Liver (tissue), 9 donors: ENCODE data around the gene TFDP1. TPM values are rescaled to one million over a fixed set of nuclear protein-coding genes. Genes with fewer than 3 reads are reported as not detected.

Source experiments
- DNase-seq: peaks from one replicate; pipeline ENCODE4 v3.0.0-alpha.2; 2017; ENCODE audit warnings: low spot score
- H3K27ac ChIP-seq, 2 donors: one replicate each; pipeline ENCODE4 v1.7.0; 2013; ENCODE audit warnings: inconsistent platforms in 2 of 2, low read length in 2 of 2, control low read depth in 1 of 2, low read depth in 1 of 2, mild to moderate bottlenecking in 1 of 2
- H3K27me3 ChIP-seq, 4 donors: one replicate each; pipeline versions ENCODE4 v1.6.1 to v1.7.0; 2013; ENCODE audit warnings: low read length in 3 of 4, inconsistent platforms in 1 of 4, mild to moderate bottlenecking in 1 of 4, moderate library complexity in 1 of 4; ENCODE audit not compliant: control insufficient read depth in 4 of 4, insufficient read depth in 4 of 4
- H3K36me3 ChIP-seq, 4 donors: one replicate each; pipeline versions ENCODE4 v1.6.1 to v1.7.0; 2013; ENCODE audit warnings: low read length in 3 of 4, mild to moderate bottlenecking in 3 of 4, low read depth in 1 of 4, moderate library complexity in 1 of 4; ENCODE audit not compliant: control insufficient read depth in 4 of 4, insufficient read depth in 3 of 4
- H3K4me1 ChIP-seq, 4 donors: one replicate each; pipeline versions ENCODE4 v1.6.1 to v1.7.0; 2013; ENCODE audit warnings: low read length in 3 of 4, mild to moderate bottlenecking in 3 of 4, moderate library complexity in 1 of 4; ENCODE audit not compliant: control insufficient read depth in 4 of 4, insufficient read depth in 4 of 4
- H3K4me3 ChIP-seq, 3 donors: one replicate each; pipeline versions ENCODE4 v1.6.1 to v1.7.0; 2013; ENCODE audit warnings: low read length in 3 of 3, control low read depth in 1 of 3, low read depth in 1 of 3, mild to moderate bottlenecking in 1 of 3
- H3K9ac ChIP-seq, 2 donors: one replicate each; pipeline ENCODE4 v1.7.0; 2013; ENCODE audit warnings: low read length in 2 of 2, mild to moderate bottlenecking in 2 of 2, moderate library complexity in 2 of 2, control low read depth in 1 of 2, low read depth in 1 of 2
- H3K9me3 ChIP-seq, 4 donors: one replicate each; pipeline versions ENCODE4 v1.6.1 to v1.7.0; 2013; ENCODE audit warnings: low read length in 3 of 4; ENCODE audit not compliant: control insufficient read depth in 4 of 4
- ATF3 ChIP-seq: IDR thresholded peaks from 2 replicates; pipeline ENCODE4 v1.6.1; 2016; ENCODE audit warnings: antibody characterized with exemption
- EGR1 ChIP-seq, 2 donors: IDR thresholded peaks; 2 replicates each; pipeline ENCODE4 v1.6.1; 2016 to 2018; ENCODE audit warnings: antibody characterized with exemption in 2 of 2, low read depth in 2 of 2
- GABPA ChIP-seq, 2 donors: IDR thresholded peaks in 1 of 2; conservative IDR thresholded peaks in 1 of 2; 2 replicates each; pipeline ENCODE4 v1.6.1; 2016; ENCODE audit warnings: antibody characterized with exemption in 2 of 2, mild to moderate bottlenecking in 1 of 2, moderate library complexity in 1 of 2
- HNF4A ChIP-seq, 2 donors: conservative IDR thresholded peaks; 2 replicates each; pipeline ENCODE4 v1.6.1; 2016; ENCODE audit warnings: antibody characterized with exemption in 2 of 2, mild to moderate bottlenecking in 2 of 2
- JUND ChIP-seq, 2 donors: IDR thresholded peaks; 2 replicates each; pipeline ENCODE4 v1.6.1; 2016; ENCODE audit warnings: antibody characterized with exemption in 2 of 2
- NR2F2 ChIP-seq: IDR thresholded peaks from 2 replicates; pipeline ENCODE4 v1.6.1; 2016; ENCODE audit warnings: antibody characterized with exemption
- RAD21 ChIP-seq, 2 donors: IDR thresholded peaks; 2 replicates each; pipeline ENCODE4 v1.6.1; 2016; ENCODE audit warnings: antibody characterized with exemption in 2 of 2, mild to moderate bottlenecking in 2 of 2
- RXRA ChIP-seq, 2 donors: IDR thresholded peaks; 2 replicates each; pipeline ENCODE4 v1.6.1; 2017 to 2018; ENCODE audit warnings: antibody characterized with exemption in 2 of 2, mild to moderate bottlenecking in 1 of 2
- YY1 ChIP-seq: IDR thresholded peaks from 2 replicates; pipeline ENCODE4 v1.6.1; 2016; ENCODE audit warnings: antibody characterized with exemption, mild to moderate bottlenecking
- ZBTB33 ChIP-seq: IDR thresholded peaks from 2 replicates; pipeline ENCODE4 v1.6.1; 2016; ENCODE audit warnings: antibody characterized with exemption
- WGBS: extraction: QIAGEN DNeasy Blood & Tissue Kit; methylation state at CpG from one replicate; pipeline ENCODE4 v1.1.7; 2013; 5-methylcytosine and 5-hydroxymethylcytosine counted together
- polyA plus RNA-seq, 2 donors: library from polyadenylated mRNA; stranded (reverse) in 1 of 2; unstranded in 1 of 2; fragments of 200-250 nt in 1 of 2; fragments of >200 nt in 1 of 2; fragmentation: Nextera tagmentation in 1 of 2; extraction: Ambion mirVana in 1 of 2; gene quantifications; one replicate each; pipeline versions ENCODE4 v1.2.1 to v1.2.3, GENCODE V29; 2013 to 2015
- total RNA-seq, 2 donors: library from RNA; depleted of rRNA; stranded (reverse); fragments of >200 nt; gene quantifications; one replicate each; pipeline ENCODE4 v1.2.3, GENCODE V29; 2014
- TF ChIP-seq, protein P1 (sequence below): IDR thresholded peaks from 2 replicates; pipeline ENCODE4 v1.6.1; 2016; ENCODE audit warnings: antibody characterized with exemption, mild to moderate bottlenecking
- TF ChIP-seq, protein P2 (sequence below): IDR thresholded peaks from 2 replicates; pipeline ENCODE4 v1.6.1; 2016; ENCODE audit warnings: antibody characterized with exemption
- donor health status: healthy.
- donor health status: healthy.
- donor health status: healthy.
- donor health status: healthy.
- donor health status: healthy.

The TFDP1 gene
- total and polyA plus RNA-seq, 4 donors = 9.9 to 140 (median 17.8) TPM

DNA sequence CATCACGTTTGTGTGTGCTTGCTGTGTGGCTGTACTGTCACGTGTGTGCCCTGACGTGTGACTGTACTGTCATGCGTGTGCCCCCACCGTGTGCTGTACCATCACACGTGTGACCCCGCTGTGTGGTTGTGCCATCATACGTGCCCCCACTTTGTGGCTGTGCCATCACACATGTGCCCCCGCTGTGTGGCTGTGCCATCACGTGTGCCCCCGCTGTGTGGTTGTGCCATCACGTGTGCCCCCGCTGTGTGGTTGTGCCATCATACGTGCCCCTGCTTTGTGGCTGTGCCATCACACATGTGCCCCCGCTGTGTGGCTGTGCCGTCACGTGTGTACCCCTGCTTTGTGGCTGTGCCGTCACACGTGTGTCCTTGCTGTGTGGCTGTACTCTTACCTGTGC lies 25.7 kb downstream of the TFDP1 start:
- Histone ChIP-seq H3K9ac (no peak overlapping the region), H3K36me3 (peaks cover 0 to 15% (median 11%) of the 10 kb centered on the region in 4 donors), H3K27ac (no peak overlapping the region), H3K4me1 (peaks cover 0 to 3% (median 0%) of the 10 kb centered on the region in 4 donors), H3K9me3 (no peaks in the 10 kb centered on the region), H3K27me3 (no peaks in the 10 kb centered on the region), H3K4me3 (no peak overlapping the region)
- no peak for DNase-seq
- 98% methylated on average over 19 of the region's 19 CpGs for WGBS
- TF ChIP-seq, protein P1, sequence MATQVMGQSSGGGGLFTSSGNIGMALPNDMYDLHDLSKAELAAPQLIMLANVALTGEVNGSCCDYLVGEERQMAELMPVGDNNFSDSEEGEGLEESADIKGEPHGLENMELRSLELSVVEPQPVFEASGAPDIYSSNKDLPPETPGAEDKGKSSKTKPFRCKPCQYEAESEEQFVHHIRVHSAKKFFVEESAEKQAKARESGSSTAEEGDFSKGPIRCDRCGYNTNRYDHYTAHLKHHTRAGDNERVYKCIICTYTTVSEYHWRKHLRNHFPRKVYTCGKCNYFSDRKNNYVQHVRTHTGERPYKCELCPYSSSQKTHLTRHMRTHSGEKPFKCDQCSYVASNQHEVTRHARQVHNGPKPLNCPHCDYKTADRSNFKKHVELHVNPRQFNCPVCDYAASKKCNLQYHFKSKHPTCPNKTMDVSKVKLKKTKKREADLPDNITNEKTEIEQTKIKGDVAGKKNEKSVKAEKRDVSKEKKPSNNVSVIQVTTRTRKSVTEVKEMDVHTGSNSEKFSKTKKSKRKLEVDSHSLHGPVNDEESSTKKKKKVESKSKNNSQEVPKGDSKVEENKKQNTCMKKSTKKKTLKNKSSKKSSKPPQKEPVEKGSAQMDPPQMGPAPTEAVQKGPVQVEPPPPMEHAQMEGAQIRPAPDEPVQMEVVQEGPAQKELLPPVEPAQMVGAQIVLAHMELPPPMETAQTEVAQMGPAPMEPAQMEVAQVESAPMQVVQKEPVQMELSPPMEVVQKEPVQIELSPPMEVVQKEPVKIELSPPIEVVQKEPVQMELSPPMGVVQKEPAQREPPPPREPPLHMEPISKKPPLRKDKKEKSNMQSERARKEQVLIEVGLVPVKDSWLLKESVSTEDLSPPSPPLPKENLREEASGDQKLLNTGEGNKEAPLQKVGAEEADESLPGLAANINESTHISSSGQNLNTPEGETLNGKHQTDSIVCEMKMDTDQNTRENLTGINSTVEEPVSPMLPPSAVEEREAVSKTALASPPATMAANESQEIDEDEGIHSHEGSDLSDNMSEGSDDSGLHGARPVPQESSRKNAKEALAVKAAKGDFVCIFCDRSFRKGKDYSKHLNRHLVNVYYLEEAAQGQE = no peak
- TF ChIP-seq GABPA (IDR thresholded peaks at IDR 0.05 in 1 of 2, conservative IDR thresholded peaks at IDR 0.05 in 1 of 2) (no peak), ZBTB33 (no peak), NR2F2 (no peak), JUND (IDR thresholded peaks at IDR 0.05) (no peak), EGR1 (IDR thresholded peaks at IDR 0.05; ENCODE audit: low read depth in 2 of 2) (no peak)
- TF ChIP-seq, protein P2, sequence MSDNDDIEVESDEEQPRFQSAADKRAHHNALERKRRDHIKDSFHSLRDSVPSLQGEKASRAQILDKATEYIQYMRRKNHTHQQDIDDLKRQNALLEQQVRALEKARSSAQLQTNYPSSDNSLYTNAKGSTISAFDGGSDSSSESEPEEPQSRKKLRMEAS = no peak

- WGBS = 98% methylated on average over 5 of the region's 5 CpGs
- Histone ChIP-seq H3K9me3 (no peaks in the 10 kb centered on the region), H3K27me3 (no peaks in the 10 kb centered on the region), H3K27ac (no peak overlapping the region), H3K36me3 (peaks cover 0 to 15% (median 12%) of the 10 kb centered on the region in 4 donors), H3K9ac (no peak overlapping the region), H3K4me1 (peaks cover 0 to 3% (median 0%) of the 10 kb centered on the region in 4 donors), H3K4me3 (no peak overlapping the region)
- TF ChIP-seq NR2F2 = no peak
- TF ChIP-seq RAD21 (IDR thresholded peaks at IDR 0.05) = no peak
- no peak for TF ChIP-seq GABPA (IDR thresholded peaks at IDR 0.05 in 1 of 2, conservative IDR thresholded peaks at IDR 0.05 in 1 of 2)
- TF ChIP-seq ZBTB33 = no peak
- TF ChIP-seq RXRA (IDR thresholded peaks at IDR 0.05) = no peak
- TF ChIP-seq, protein P1 = no peak
- no peak for TF ChIP-seq ATF3
- no peak for TF ChIP-seq HNF4A (conservative IDR thresholded peaks at IDR 0.05)
- TF ChIP-seq YY1 = no peak
- TF ChIP-seq EGR1 (IDR thresholded peaks at IDR 0.05; ENCODE audit: low read depth in 2 of 2) = no peak
- DNase-seq = no peak
Measured at GRCh38 chr13:113611996-113612395, 27.4 kb downstream of the TFDP1 start.
